Measurements from ENCODE around the gene LHFPL6. TPM values are rescaled to one million over a fixed set of nuclear protein-coding genes. Genes with fewer than 3 reads are reported as not detected.

The LHFPL6 gene
- total RNA-seq, 1 donor from 2014 or later, result 31.4 TPM

DNA sequence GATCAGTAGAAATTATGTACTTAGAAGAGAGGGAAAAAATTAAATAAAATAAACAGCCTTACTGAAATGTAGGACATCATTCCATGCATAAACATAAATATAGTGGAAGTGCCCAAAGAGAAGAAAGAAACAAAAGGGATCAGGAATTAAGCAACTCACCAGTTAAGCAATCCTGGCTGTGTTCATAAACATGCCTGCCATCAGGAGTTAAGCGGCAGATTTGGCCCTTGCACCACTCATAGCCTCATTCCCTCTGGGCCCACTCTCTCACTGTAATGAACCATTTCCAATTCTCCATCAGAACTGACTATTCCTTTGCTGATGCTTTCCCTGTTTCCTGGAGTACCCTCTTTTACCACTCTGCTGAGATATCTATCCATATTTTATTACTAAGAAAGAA is 281.4 kb downstream of the LHFPL6 start:
- Histone ChIP-seq H3K4me3 (ENCODE audit: insufficient read depth, low read depth, low read length) (no peak overlapping the region), H3K27me3 (ENCODE audit: insufficient read depth, low read length) (no peaks in the 10 kb centered on the region), H3K4me1 (ENCODE audit: insufficient read depth, low read length) (no peaks in the 10 kb centered on the region), H3K4me2 (ENCODE audit: low read length) (no peak overlapping the region), H3K27ac (ENCODE audit: low read depth, low read length) (no peak overlapping the region), H2AFZ (ENCODE audit: low read depth, low read length) (no peak overlapping the region), H3K9ac (ENCODE audit: low read length) (no peak overlapping the region), H3K9me3 (ENCODE audit: insufficient read depth, low read depth, low read length) (no peaks in the 10 kb centered on the region), H4K20me1 (ENCODE audit: insufficient read depth, low read length) (no peaks in the 10 kb centered on the region), H3K79me2 (ENCODE audit: insufficient read depth, low read length) (no peaks in the 10 kb centered on the region), H3K36me3 (ENCODE audit: insufficient read depth, low read length) (no peaks in the 10 kb centered on the region)
- H3K36me3 Mint-ChIP-seq (ENCODE audit: low read depth, unreplicated experiment), result no peaks in the 10 kb centered on the region
- H3K27me3 Mint-ChIP-seq (ENCODE audit: low read depth, unreplicated experiment), result peaks cover 3% of the 10 kb centered on the region
- no peak overlapping the region for H3K27ac Mint-ChIP-seq (ENCODE audit: unreplicated experiment)
- no peak for FAIRE-seq
- no peak for TF ChIP-seq CTCF (IDR thresholded peaks at IDR 0.05; ENCODE audit: insufficient read depth, low read depth, low read length)
- TF ChIP-seq EZH2 (IDR thresholded peaks at IDR 0.05; ENCODE audit: insufficient read depth, low read length), result no peak
- H3K9me3 Mint-ChIP-seq (ENCODE audit: unreplicated experiment), result no peaks in the 10 kb centered on the region
- no peak for DNase-seq (ENCODE audit: low read depth)
- no peak overlapping the region for H3K4me3 Mint-ChIP-seq (ENCODE audit: unreplicated experiment)
- peaks cover 7% of the 10 kb centered on the region for H3K4me1 Mint-ChIP-seq (ENCODE audit: low read depth, unreplicated experiment)

DNA sequence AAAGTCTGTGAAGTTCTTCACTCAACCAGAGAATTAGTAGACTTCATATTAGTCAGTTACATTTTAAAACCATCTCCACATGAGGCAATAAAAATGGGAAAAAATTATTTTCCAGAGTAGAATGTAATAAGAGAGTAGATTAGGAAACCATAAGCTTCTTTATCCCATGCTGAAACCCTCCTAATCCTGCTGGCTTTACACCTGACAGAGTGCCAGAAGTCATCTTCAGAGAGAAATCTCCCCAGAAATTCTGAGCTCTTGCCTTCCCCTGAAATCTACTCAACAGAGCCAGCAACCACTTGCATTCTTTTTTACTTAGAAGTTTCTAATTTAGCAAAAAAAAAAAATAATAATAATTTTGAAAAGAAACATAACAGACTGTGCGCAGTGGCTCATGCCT is 284.8 kb downstream of the LHFPL6 start:
- Histone ChIP-seq H4K20me1 (ENCODE audit: insufficient read depth, low read length) (no peaks in the 10 kb centered on the region), H3K4me2 (ENCODE audit: low read length) (no peak overlapping the region), H3K27me3 (ENCODE audit: insufficient read depth, low read length) (no peaks in the 10 kb centered on the region), H3K27ac (ENCODE audit: low read depth, low read length) (no peak overlapping the region), H3K4me3 (ENCODE audit: insufficient read depth, low read depth, low read length) (no peak overlapping the region), H3K4me1 (ENCODE audit: insufficient read depth, low read length) (no peaks in the 10 kb centered on the region), H3K36me3 (ENCODE audit: insufficient read depth, low read length) (no peaks in the 10 kb centered on the region), H3K9me3 (ENCODE audit: insufficient read depth, low read depth, low read length) (no peaks in the 10 kb centered on the region), H3K9ac (ENCODE audit: low read length) (no peak overlapping the region), H3K79me2 (ENCODE audit: insufficient read depth, low read length) (no peaks in the 10 kb centered on the region), H2AFZ (ENCODE audit: low read depth, low read length) (no peak overlapping the region)
- no peaks in the 10 kb centered on the region for H3K36me3 Mint-ChIP-seq (ENCODE audit: low read depth, unreplicated experiment)
- no peak overlapping the region for H3K4me3 Mint-ChIP-seq (ENCODE audit: unreplicated experiment)
- H3K27ac Mint-ChIP-seq (ENCODE audit: unreplicated experiment), result no peak overlapping the region
- H3K9me3 Mint-ChIP-seq (ENCODE audit: unreplicated experiment), result no peaks in the 10 kb centered on the region
- H3K4me1 Mint-ChIP-seq (ENCODE audit: low read depth, unreplicated experiment), result peaks cover 5% of the 10 kb centered on the region
- FAIRE-seq (no peak), DNase-seq (ENCODE audit: low read depth) (no peak)
- H3K27me3 Mint-ChIP-seq (ENCODE audit: low read depth, unreplicated experiment), result peaks cover 3% of the 10 kb centered on the region
- TF ChIP-seq EZH2 (IDR thresholded peaks at IDR 0.05; ENCODE audit: insufficient read depth, low read length) (no peak), CTCF (IDR thresholded peaks at IDR 0.05; ENCODE audit: insufficient read depth, low read depth, low read length) (no peak)

GRCh38 chr13:39317291-39317690 is 285.7 kb downstream of the LHFPL6 start:
- no peak overlapping the region for H3K4me3 ChIP-seq (ENCODE audit: insufficient read depth, low read depth, low read length)
- Mint-ChIP-seq H3K4me3 (ENCODE audit: unreplicated experiment) (no peak overlapping the region), H3K27me3 (ENCODE audit: low read depth, unreplicated experiment) (peaks cover 3% of the 10 kb centered on the region), H3K36me3 (ENCODE audit: low read depth, unreplicated experiment) (no peaks in the 10 kb centered on the region), H3K27ac (ENCODE audit: unreplicated experiment) (no peak overlapping the region), H3K4me1 (ENCODE audit: low read depth, unreplicated experiment) (no peaks in the 10 kb centered on the region), H3K9me3 (ENCODE audit: unreplicated experiment) (no peaks in the 10 kb centered on the region)
- H3K36me3 ChIP-seq (ENCODE audit: insufficient read depth, low read length), result no peaks in the 10 kb centered on the region
- no peak for TF ChIP-seq EZH2 (IDR thresholded peaks at IDR 0.05; ENCODE audit: insufficient read depth, low read length)
- TF ChIP-seq CTCF (IDR thresholded peaks at IDR 0.05; ENCODE audit: insufficient read depth, low read depth, low read length), result no peak
- H3K4me1 ChIP-seq (ENCODE audit: insufficient read depth, low read length), result no peaks in the 10 kb centered on the region
- H3K79me2 ChIP-seq (ENCODE audit: insufficient read depth, low read length), result no peaks in the 10 kb centered on the region
- DNase-seq (ENCODE audit: low read depth), result peak; percentile 51
- no peak for FAIRE-seq
- no peaks in the 10 kb centered on the region for H3K27me3 ChIP-seq (ENCODE audit: insufficient read depth, low read length)
- no peak overlapping the region for H2AFZ ChIP-seq (ENCODE audit: low read depth, low read length)
- H4K20me1 ChIP-seq (ENCODE audit: insufficient read depth, low read length), result no peaks in the 10 kb centered on the region
- H3K4me2 ChIP-seq (ENCODE audit: low read length), result no peak overlapping the region
- H3K9me3 ChIP-seq (ENCODE audit: insufficient read depth, low read depth, low read length), result no peaks in the 10 kb centered on the region
- no peak overlapping the region for H3K9ac ChIP-seq (ENCODE audit: low read length)
- no peak overlapping the region for H3K27ac ChIP-seq (ENCODE audit: low read depth, low read length)

All from astrocyte (in vitro differentiated cells and primary cell).